Nephron progenitor cell (in vitro differentiated cells): ENCODE results near the gene ERICH6.
"Not testable (repeated sequence)": the region's sequence is repeated elsewhere in the genome, so short reads cannot be mapped to it uniquely, and the experiment has no call there.

Source experiments
- DNase-seq: peaks from one replicate; pipeline ENCODE4 v3.0.0; 2021
- H3K27ac Mint-ChIP-seq: 2 replicates; pipeline ENCODE4 v1.8.0; 2021; ENCODE audit warnings: mild to moderate bottlenecking, moderate library complexity, mixed read lengths
- H3K27me3 Mint-ChIP-seq: 2 replicates; pipeline ENCODE4 v1.8.0; 2021; ENCODE audit warnings: mild to moderate bottlenecking, low read depth, mixed read lengths; ENCODE audit not compliant: poor library complexity
- H3K36me3 Mint-ChIP-seq: 2 replicates; pipeline ENCODE4 v1.8.0; 2021; ENCODE audit warnings: low read depth, mixed read lengths
- H3K4me1 Mint-ChIP-seq: 2 replicates; pipeline ENCODE4 v1.8.0; 2021; ENCODE audit warnings: mixed read lengths
- H3K4me3 Mint-ChIP-seq: 2 replicates; pipeline ENCODE4 v1.8.0; 2021; ENCODE audit warnings: mild to moderate bottlenecking, moderate library complexity, mixed read lengths
- H3K9me3 Mint-ChIP-seq: 2 replicates; pipeline ENCODE4 v1.8.0; 2021; ENCODE audit warnings: mild to moderate bottlenecking, moderate library complexity, mixed read lengths
- TF ChIP-seq, protein P1 (sequence below): fragments of 200-600 bp; sonication (generic); IDR thresholded peaks from 2 replicates; pipeline ENCODE4 v1.5.0; 2021; ENCODE audit warnings: antibody characterized with exemption

The ERICH6 gene

DNA sequence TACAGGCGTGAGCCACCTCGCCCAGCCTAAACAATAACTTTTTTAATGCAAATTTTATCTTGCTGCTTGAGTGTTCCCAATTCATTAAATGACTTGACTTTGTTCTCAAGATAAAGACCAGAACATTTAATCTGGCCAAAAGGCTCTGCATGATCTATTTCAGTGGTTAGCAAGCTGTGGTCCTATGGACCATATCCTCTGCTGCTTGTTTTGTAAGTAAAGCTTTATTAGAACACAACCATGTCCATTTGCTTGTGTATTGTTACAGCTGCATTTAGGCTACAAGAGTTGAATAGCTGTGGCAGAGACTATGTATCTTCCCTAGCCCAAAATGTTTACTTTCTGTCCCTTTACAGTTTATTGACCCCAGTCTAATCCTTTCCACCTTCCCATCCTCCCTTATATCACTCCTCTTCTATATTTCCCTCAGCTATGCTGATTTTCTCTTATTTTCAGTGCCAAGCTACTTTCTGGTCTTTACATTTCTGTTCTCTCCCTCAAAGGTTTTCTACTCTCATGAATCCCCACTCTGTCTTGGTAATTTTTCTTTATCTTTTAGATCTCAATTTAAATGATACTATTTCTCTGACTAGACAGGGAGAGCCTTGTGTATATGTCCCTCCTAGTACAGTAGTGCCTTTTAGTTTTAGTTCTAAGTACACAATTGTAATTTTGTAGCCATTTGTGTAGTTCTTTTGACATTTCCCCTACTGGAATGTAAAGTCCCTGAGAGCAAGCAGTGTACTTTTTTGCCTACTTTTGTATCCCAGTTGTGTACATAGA lies 77.4 kb downstream of the ERICH6 start:
- H3K4me1 Mint-ChIP-seq = peaks cover 20% of the 10 kb centered on the region

GRCh38 chr3:150623945-150624344 lies 79.8 kb downstream of the ERICH6 start:
- Mint-ChIP-seq H3K4me3 (no peak overlapping the region), H3K27ac (no peak overlapping the region), H3K36me3 (peaks cover 39% of the 10 kb centered on the region), H3K27me3 (no peaks in the 10 kb centered on the region), H3K9me3 (no peaks in the 10 kb centered on the region), H3K4me1 (peaks cover 23% of the 10 kb centered on the region)
- no peak for DNase-seq
- TF ChIP-seq, protein P1, sequence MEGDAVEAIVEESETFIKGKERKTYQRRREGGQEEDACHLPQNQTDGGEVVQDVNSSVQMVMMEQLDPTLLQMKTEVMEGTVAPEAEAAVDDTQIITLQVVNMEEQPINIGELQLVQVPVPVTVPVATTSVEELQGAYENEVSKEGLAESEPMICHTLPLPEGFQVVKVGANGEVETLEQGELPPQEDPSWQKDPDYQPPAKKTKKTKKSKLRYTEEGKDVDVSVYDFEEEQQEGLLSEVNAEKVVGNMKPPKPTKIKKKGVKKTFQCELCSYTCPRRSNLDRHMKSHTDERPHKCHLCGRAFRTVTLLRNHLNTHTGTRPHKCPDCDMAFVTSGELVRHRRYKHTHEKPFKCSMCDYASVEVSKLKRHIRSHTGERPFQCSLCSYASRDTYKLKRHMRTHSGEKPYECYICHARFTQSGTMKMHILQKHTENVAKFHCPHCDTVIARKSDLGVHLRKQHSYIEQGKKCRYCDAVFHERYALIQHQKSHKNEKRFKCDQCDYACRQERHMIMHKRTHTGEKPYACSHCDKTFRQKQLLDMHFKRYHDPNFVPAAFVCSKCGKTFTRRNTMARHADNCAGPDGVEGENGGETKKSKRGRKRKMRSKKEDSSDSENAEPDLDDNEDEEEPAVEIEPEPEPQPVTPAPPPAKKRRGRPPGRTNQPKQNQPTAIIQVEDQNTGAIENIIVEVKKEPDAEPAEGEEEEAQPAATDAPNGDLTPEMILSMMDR = no peak

More for the DNA sequence above, 77.4 kb downstream of the ERICH6 start:
- no peaks in the 10 kb centered on the region for H3K9me3 Mint-ChIP-seq
- H3K36me3 Mint-ChIP-seq = peaks cover 47% of the 10 kb centered on the region
- H3K27me3 Mint-ChIP-seq = no peaks in the 10 kb centered on the region
- H3K4me3 Mint-ChIP-seq = no peak overlapping the region
- no peak for DNase-seq
- H3K27ac Mint-ChIP-seq = peak overlapping the region; percentile 71
- TF ChIP-seq, protein P1 = no peak

DNA sequence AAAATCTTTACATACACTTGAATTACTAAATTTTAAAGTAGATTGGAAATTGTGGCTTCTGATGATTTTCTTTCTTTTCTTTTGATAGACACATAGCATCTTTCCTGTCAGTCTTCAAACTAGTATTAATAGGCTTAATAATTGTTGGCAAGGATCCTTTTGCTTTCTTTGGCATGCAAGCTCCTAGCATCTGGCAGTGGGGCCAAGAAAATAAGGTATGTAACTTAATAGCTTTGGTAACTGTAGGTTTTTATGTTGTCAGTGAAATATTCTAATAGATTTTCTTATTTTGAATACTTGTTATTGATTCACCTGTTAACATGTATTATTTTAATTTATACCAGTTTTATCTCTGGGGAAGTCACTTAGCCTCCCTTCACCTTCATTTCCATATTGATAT lies 80.8 kb downstream of the ERICH6 start:
- DNase-seq, H3K9me3 Mint-ChIP-seq, H3K4me3 Mint-ChIP-seq, H3K27me3 Mint-ChIP-seq, H3K27ac Mint-ChIP-seq: not testable (repeated sequence)
- Mint-ChIP-seq H3K36me3 (peaks cover 45% of the 10 kb centered on the region), H3K4me1 (peaks cover 23% of the 10 kb centered on the region)

DNA sequence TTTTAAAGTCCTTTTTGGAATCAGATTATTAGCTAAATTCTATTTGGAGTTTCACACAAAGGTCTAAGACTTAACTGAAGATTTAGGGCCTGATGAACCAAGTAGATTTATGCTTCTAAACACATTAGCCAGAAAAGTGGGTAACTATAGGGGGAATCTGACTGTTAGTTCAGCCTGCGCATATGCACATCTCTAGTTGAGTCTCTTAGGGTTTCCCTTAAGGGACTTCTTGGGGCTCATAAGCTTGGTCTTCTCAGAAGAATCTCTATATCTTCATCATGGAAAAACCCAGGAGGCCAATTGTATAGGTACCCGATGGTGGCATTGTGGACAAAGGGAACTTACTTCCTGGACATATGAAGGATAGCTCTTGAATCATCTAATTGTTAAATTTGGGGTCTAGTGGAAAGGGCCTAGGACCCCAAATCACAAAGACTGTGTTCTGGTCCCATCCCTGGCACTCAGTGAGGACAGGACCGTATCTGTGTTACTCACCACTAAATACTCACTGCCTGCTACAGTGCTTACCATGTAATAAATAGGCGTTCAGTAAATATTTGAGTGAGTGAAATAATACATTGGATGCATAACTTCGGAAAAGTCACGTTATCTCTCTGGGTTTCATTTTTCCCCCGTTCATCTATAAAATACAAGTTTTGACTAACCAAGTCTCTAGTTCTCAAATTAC lies 83.6 kb downstream of the ERICH6 start:
- no peaks in the 10 kb centered on the region for H3K27me3 Mint-ChIP-seq
- no peak overlapping the region for H3K27ac Mint-ChIP-seq
- peaks cover 19% of the 10 kb centered on the region for H3K9me3 Mint-ChIP-seq
- peaks cover 17% of the 10 kb centered on the region for H3K4me1 Mint-ChIP-seq
- TF ChIP-seq, protein P1 = no peak
- H3K4me3 Mint-ChIP-seq = no peak overlapping the region
- no peak for DNase-seq
- peaks cover 39% of the 10 kb centered on the region for H3K36me3 Mint-ChIP-seq

GRCh38 chr3:150613709-150614480 lies 89.8 kb downstream of the ERICH6 start:
- peaks cover 85% of the 10 kb centered on the region for H3K36me3 Mint-ChIP-seq
- no peaks in the 10 kb centered on the region for H3K4me1 Mint-ChIP-seq
- no peak overlapping the region for H3K27ac Mint-ChIP-seq
- no peak for DNase-seq
- TF ChIP-seq, protein P1 = no peak
- H3K9me3 Mint-ChIP-seq = peaks cover 47% of the 10 kb centered on the region
- H3K27me3 Mint-ChIP-seq = no peaks in the 10 kb centered on the region
- H3K4me3 Mint-ChIP-seq = no peak overlapping the region

DNA sequence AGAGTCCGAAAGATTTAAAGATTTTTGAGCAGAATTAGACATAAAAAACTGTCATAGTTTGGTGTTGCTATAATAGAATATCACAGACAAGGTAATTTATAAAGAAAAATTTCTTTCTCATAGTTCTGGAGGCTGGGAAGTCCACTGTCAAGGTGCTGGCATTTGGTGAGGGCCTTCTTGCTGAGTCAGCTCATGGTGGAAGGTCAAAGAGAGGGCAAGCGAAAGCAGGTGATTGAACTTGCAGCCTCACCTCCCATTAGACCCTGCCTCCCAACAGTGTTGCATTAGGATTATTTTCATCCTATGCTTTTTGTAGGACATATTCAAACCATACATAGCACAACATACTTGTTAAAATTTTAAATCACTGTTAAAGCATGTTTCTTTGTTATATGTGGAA lies 90.7 kb downstream of the ERICH6 start:
- Mint-ChIP-seq H3K36me3 (peaks cover 85% of the 10 kb centered on the region), H3K27me3 (no peaks in the 10 kb centered on the region), H3K9me3 (peaks cover 44% of the 10 kb centered on the region), H3K4me1 (peaks cover under 1% of the 10 kb centered on the region), H3K4me3 (no peak overlapping the region), H3K27ac (no peak overlapping the region)
- TF ChIP-seq, protein P1 = no peak
- DNase-seq = no peak
